ENCODE results near the gene KNTC1. TPM values are rescaled to one million over a fixed set of nuclear protein-coding genes. Genes with fewer than 3 reads are reported as not detected.

Gene KNTC1
- total RNA-seq, 1 experiment from 2014 or later, result 71.3 TPM

GRCh38 chr12:122495258-122495657 is 31.8 kb upstream of the KNTC1 start:
- Histone ChIP-seq H2BK120ac (ENCODE audit: low read depth, low read length, poor library complexity, severe bottlenecking) (no peak overlapping the region), H3K9ac (ENCODE audit: extremely low read depth, insufficient read length, low read length) (no peak overlapping the region), H2AFZ (ENCODE audit: low read length) (no peak overlapping the region), H4K8ac (replicated peaks; ENCODE audit: insufficient read length, low read depth, low read length) (no peak overlapping the region), H3K79me2 (ENCODE audit: insufficient read depth, low read length) (no peaks in the 10 kb centered on the region; the same call in 1 of the 2 replicates), H3K14ac (ENCODE audit: insufficient read depth, low read length) (no peak overlapping the region), H3K27ac (ENCODE audit: insufficient read length, low read depth, low read length) (no peak overlapping the region), H3K23me2 (ENCODE audit: insufficient read length, low read depth, low read length, poor library complexity, severe bottlenecking) (no peaks in the 10 kb centered on the region), H4K20me1 (ENCODE audit: control insufficient read depth, insufficient read depth, insufficient read length) (no peaks in the 10 kb centered on the region), H3K18ac (ENCODE audit: insufficient read length, low read depth, low read length) (no peak overlapping the region), H3K9me3 (ENCODE audit: control insufficient read depth, low read depth, low read length) (no peaks in the 10 kb centered on the region), H2BK15ac (ENCODE audit: low read depth, low read length) (no peak overlapping the region), H2AK5ac (ENCODE audit: insufficient read length, low read length) (no peak overlapping the region), H3K4me2 (ENCODE audit: insufficient read depth, insufficient read length, low read length) (no peak overlapping the region), H3K79me1 (ENCODE audit: insufficient read depth, low read depth, low read length, poor library complexity, severe bottlenecking) (peaks cover 3% of the 10 kb centered on the region), H3K56ac (ENCODE audit: insufficient read length, low read depth, low read length) (no peak overlapping the region), H2BK12ac (ENCODE audit: insufficient read length, low read depth, low read length) (no peak overlapping the region), H4K91ac (ENCODE audit: insufficient read length, low read depth, low read length) (no peak overlapping the region), H3K4me1 (ENCODE audit: insufficient read depth, low read length) (no peaks in the 10 kb centered on the region), H4K5ac (ENCODE audit: insufficient read length, low read depth, low read length) (no peak overlapping the region), H3K23ac (ENCODE audit: insufficient read length, low read depth, low read length) (no peak overlapping the region), H2BK20ac (ENCODE audit: low read depth, low read length, poor library complexity, severe bottlenecking) (no peak overlapping the region), H2BK5ac (ENCODE audit: insufficient read length, low read length) (no peak overlapping the region), H3K4ac (ENCODE audit: low read depth, low read length) (no peak overlapping the region), H3T11ph (ENCODE audit: low read length) (no peak overlapping the region), H3K27me3 (ENCODE audit: insufficient read depth, low read length) (no peaks in the 10 kb centered on the region)
- no peak for DNase-seq
- TF ChIP-seq, protein P1, sequence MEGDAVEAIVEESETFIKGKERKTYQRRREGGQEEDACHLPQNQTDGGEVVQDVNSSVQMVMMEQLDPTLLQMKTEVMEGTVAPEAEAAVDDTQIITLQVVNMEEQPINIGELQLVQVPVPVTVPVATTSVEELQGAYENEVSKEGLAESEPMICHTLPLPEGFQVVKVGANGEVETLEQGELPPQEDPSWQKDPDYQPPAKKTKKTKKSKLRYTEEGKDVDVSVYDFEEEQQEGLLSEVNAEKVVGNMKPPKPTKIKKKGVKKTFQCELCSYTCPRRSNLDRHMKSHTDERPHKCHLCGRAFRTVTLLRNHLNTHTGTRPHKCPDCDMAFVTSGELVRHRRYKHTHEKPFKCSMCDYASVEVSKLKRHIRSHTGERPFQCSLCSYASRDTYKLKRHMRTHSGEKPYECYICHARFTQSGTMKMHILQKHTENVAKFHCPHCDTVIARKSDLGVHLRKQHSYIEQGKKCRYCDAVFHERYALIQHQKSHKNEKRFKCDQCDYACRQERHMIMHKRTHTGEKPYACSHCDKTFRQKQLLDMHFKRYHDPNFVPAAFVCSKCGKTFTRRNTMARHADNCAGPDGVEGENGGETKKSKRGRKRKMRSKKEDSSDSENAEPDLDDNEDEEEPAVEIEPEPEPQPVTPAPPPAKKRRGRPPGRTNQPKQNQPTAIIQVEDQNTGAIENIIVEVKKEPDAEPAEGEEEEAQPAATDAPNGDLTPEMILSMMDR (conservative IDR thresholded peaks at IDR 0.05), result no peak
- Mint-ChIP-seq H3K4me3 (no peak overlapping the region), H3K9me3 (no peaks in the 10 kb centered on the region), H3K4me1 (peaks cover 6 to 10% of the 10 kb centered on the region in 2 experiments), H3K36me3 (ENCODE audit: insufficient read depth in 1 of 3, low read depth in 3 of 3) (peaks cover 21 to 47% (median 46%) of the 10 kb centered on the region in 3 experiments), H3K27me3 (ENCODE audit: low read depth) (no peaks in the 10 kb centered on the region), H3K27ac (no peak overlapping the region)
- no CpG with 5 or more reads among the region's 7 CpGs for WGBS (ENCODE audit: extremely low coverage, insufficient read length, low lambda C conversion rate)

Data from H9 (cell line).